HG02973 (cell line): ENCODE results near the gene MRPL42.
"Not testable (repeated sequence)": the region's sequence is repeated elsewhere in the genome, so short reads cannot be mapped to it uniquely, and the experiment has no call there.

ENCODE experiments used
- ATAC-seq: cut with Tn5 transposase; IDR thresholded peaks from one replicate; pipeline ENCODE4 v1.9.1; 2021; ENCODE audit warnings: moderate library complexity; ENCODE audit not compliant: unreplicated experiment

MRPL42 gene

GRCh38 chr12:93497456-93497855 lies 30.1 kb downstream of the MRPL42 start:
- no peak for ATAC-seq

GRCh38 chr12:93498813-93499212 lies 31.5 kb downstream of the MRPL42 start:
- ATAC-seq: not testable (repeated sequence)

- no peak for ATAC-seq
Observed at GRCh38 chr12:93500201-93500600, 32.9 kb downstream of the MRPL42 start.

GRCh38 chr12:93500667-93501066 lies 33.4 kb downstream of the MRPL42 start:
- ATAC-seq: no peak

GRCh38 chr12:93502802-93503623 lies 35.7 kb downstream of the MRPL42 start:
- no peak for ATAC-seq

GRCh38 chr12:93507165-93507564 lies 39.9 kb downstream of the MRPL42 start:
- ATAC-seq: no peak

- ATAC-seq: no peak
Observed at GRCh38 chr12:93509506-93509905, 42.2 kb downstream of the MRPL42 start.

- ATAC-seq: no peak
Observed at GRCh38 chr12:93514853-93515252, 47.5 kb downstream of the MRPL42 start.

GRCh38 chr12:93518725-93519124 lies 51.4 kb downstream of the MRPL42 start:
- ATAC-seq: no peak

GRCh38 chr12:93519859-93520258 lies 52.5 kb downstream of the MRPL42 start:
- ATAC-seq: no peak

- ATAC-seq: no peak
Observed at GRCh38 chr12:93520454-93520853, 53.1 kb downstream of the MRPL42 start.

GRCh38 chr12:93521225-93522080 lies 54.1 kb downstream of the MRPL42 start:
- ATAC-seq: no peak

- ATAC-seq: no peak
Observed at GRCh38 chr12:93524386-93525133, 57.2 kb downstream of the MRPL42 start.

GRCh38 chr12:93526786-93527428 lies 59.6 kb downstream of the MRPL42 start:
- no peak for ATAC-seq

- no peak for ATAC-seq
Observed at GRCh38 chr12:93530358-93530757, 63.0 kb downstream of the MRPL42 start.

GRCh38 chr12:93533310-93533709 lies 66.0 kb downstream of the MRPL42 start:
- no peak for ATAC-seq

- ATAC-seq: peak; percentile 12
Observed at GRCh38 chr12:93536111-93536765, 68.9 kb downstream of the MRPL42 start.

GRCh38 chr12:93536766-93537488 lies 69.6 kb downstream of the MRPL42 start:
- ATAC-seq: peak; percentile 75

GRCh38 chr12:93537769-93538168 lies 70.5 kb downstream of the MRPL42 start:
- ATAC-seq: no peak

GRCh38 chr12:93539821-93540220 lies 72.5 kb downstream of the MRPL42 start:
- no peak for ATAC-seq
